ENCODE results near the gene PPP6R1. TPM values are rescaled to one million over a fixed set of nuclear protein-coding genes. Genes with fewer than 3 reads are reported as not detected.

Gene PPP6R1
- total and polyA plus RNA-seq, 2 of the 13 experiments (the other 11 are each of a cell fraction or from before 2014, with no cell fraction given) = 25.8 to 54.0 TPM

DNA sequence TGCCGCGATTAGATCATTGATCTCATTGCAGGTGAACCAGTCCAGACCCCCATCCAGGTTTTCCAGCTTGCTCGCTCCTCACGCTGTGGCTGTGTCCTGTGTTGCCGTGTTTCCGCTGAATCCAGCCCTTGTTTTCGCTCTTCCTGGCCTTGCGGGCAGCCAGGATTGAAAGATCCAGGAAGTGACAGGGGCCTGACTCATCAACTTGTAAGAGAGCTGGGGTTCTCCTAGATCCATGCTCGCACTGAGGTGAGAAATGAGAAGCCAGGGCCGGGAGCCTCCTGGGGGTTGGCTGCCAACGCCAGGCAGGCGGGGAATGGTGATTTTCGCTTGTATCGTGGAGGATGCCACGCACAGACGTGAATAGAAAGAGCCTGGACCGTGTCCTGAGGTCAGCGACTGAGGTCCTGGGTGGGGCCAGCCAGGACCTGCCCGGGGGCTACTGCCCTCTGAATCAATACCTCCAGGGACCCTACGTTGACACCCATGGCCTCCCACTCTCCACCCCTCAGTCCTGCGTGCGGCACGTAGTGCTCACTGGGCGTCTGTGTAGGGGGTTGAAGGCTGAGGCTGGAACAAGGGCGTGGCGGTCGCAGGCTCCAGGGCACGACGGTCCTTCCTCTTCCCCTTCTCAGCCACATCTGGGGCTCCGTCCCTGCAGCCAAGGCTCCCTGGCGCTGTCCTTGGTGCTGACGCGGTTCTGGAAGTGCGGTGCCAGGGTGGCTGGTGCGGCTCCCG is 42.2 kb downstream of the PPP6R1 start (continued):
- TF ChIP-seq, protein P1, sequence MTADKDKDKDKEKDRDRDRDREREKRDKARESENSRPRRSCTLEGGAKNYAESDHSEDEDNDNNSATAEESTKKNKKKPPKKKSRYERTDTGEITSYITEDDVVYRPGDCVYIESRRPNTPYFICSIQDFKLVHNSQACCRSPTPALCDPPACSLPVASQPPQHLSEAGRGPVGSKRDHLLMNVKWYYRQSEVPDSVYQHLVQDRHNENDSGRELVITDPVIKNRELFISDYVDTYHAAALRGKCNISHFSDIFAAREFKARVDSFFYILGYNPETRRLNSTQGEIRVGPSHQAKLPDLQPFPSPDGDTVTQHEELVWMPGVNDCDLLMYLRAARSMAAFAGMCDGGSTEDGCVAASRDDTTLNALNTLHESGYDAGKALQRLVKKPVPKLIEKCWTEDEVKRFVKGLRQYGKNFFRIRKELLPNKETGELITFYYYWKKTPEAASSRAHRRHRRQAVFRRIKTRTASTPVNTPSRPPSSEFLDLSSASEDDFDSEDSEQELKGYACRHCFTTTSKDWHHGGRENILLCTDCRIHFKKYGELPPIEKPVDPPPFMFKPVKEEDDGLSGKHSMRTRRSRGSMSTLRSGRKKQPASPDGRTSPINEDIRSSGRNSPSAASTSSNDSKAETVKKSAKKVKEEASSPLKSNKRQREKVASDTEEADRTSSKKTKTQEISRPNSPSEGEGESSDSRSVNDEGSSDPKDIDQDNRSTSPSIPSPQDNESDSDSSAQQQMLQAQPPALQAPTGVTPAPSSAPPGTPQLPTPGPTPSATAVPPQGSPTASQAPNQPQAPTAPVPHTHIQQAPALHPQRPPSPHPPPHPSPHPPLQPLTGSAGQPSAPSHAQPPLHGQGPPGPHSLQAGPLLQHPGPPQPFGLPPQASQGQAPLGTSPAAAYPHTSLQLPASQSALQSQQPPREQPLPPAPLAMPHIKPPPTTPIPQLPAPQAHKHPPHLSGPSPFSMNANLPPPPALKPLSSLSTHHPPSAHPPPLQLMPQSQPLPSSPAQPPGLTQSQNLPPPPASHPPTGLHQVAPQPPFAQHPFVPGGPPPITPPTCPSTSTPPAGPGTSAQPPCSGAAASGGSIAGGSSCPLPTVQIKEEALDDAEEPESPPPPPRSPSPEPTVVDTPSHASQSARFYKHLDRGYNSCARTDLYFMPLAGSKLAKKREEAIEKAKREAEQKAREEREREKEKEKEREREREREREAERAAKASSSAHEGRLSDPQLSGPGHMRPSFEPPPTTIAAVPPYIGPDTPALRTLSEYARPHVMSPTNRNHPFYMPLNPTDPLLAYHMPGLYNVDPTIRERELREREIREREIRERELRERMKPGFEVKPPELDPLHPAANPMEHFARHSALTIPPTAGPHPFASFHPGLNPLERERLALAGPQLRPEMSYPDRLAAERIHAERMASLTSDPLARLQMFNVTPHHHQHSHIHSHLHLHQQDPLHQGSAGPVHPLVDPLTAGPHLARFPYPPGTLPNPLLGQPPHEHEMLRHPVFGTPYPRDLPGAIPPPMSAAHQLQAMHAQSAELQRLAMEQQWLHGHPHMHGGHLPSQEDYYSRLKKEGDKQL (CRISPR knock-in tag; IDR thresholded peaks at IDR 0.05; ENCODE audit: low read depth) = peak; percentile 60; the same call in 1 of the 2 replicates
- TF ChIP-seq ZNF891 (CRISPR knock-in tag; IDR thresholded peaks at IDR 0.05) (peak; percentile 95), MYC (CRISPR knock-in tag; IDR thresholded peaks at IDR 0.05; ENCODE audit: borderline replicate concordance) (peak; percentile 46; the same call in 1 of the 2 replicates), ZFY (CRISPR knock-in tag; IDR thresholded peaks at IDR 0.05) (peak; percentile 35; the same call in 1 of the 2 replicates), HNRNPL (IDR thresholded peaks at IDR 0.05; ENCODE audit: low read depth, low read length) (peak; percentile 65; the same call in 1 of the 2 replicates), SMAD9 (CRISPR knock-in tag; IDR thresholded peaks at IDR 0.05) (peak; percentile 94; the same call in 1 of the 2 replicates), ZNF709 (CRISPR knock-in tag; IDR thresholded peaks at IDR 0.05) (peak; percentile 100), ZNF253 (CRISPR knock-in tag; IDR thresholded peaks at IDR 0.05; ENCODE audit: borderline replicate concordance) (peak; percentile 77; the same call in 1 of the 2 replicates), NFRKB (IDR thresholded peaks at IDR 0.05) (no peak), SP1 (IDR thresholded peaks at IDR 0.05) (no peak), SP1 (CRISPR knock-in tag; IDR thresholded peaks at IDR 0.05) (peak; percentile 81), ZSCAN30 (CRISPR knock-in tag; IDR thresholded peaks at IDR 0.05) (peak; percentile 98), JUN (CRISPR knock-in tag; IDR thresholded peaks at IDR 0.05) (peak; percentile 69)
- TF ChIP-seq, protein P2, sequence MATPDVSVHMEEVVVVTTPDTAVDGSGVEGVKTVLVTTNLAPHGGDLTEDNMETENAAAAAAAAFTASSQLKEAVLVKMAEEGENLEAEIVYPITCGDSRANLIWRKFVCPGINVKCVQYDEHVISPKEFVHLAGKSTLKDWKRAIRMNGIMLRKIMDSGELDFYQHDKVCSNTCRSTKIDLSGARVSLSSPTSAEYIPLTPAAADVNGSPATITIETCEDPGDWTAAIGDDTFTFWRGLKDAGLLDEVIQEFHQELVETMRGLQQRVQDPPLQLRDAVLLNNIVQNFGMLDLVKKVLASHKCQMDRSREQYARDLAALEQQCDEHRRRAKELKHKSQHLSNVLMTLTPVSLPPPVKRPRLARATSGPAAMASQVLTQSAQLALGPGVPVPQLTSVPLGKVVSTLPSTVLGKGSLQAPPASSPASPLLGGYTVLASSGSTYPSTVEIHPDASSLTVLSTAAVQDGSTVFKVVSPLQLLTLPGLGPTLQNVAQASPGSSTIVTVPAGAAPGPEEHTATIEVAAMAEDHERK (CRISPR knock-in tag; IDR thresholded peaks at IDR 0.05; ENCODE audit: low read depth) = no peak
- TF ChIP-seq, protein P3, sequence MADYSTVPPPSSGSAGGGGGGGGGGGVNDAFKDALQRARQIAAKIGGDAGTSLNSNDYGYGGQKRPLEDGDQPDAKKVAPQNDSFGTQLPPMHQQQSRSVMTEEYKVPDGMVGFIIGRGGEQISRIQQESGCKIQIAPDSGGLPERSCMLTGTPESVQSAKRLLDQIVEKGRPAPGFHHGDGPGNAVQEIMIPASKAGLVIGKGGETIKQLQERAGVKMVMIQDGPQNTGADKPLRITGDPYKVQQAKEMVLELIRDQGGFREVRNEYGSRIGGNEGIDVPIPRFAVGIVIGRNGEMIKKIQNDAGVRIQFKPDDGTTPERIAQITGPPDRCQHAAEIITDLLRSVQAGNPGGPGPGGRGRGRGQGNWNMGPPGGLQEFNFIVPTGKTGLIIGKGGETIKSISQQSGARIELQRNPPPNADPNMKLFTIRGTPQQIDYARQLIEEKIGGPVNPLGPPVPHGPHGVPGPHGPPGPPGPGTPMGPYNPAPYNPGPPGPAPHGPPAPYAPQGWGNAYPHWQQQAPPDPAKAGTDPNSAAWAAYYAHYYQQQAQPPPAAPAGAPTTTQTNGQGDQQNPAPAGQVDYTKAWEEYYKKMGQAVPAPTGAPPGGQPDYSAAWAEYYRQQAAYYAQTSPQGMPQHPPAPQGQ (CRISPR knock-in tag; IDR thresholded peaks at IDR 0.05; ENCODE audit: borderline replicate concordance) = peak; percentile 95; the same call in 1 of the 2 replicates
- TF ChIP-seq, protein P4, sequence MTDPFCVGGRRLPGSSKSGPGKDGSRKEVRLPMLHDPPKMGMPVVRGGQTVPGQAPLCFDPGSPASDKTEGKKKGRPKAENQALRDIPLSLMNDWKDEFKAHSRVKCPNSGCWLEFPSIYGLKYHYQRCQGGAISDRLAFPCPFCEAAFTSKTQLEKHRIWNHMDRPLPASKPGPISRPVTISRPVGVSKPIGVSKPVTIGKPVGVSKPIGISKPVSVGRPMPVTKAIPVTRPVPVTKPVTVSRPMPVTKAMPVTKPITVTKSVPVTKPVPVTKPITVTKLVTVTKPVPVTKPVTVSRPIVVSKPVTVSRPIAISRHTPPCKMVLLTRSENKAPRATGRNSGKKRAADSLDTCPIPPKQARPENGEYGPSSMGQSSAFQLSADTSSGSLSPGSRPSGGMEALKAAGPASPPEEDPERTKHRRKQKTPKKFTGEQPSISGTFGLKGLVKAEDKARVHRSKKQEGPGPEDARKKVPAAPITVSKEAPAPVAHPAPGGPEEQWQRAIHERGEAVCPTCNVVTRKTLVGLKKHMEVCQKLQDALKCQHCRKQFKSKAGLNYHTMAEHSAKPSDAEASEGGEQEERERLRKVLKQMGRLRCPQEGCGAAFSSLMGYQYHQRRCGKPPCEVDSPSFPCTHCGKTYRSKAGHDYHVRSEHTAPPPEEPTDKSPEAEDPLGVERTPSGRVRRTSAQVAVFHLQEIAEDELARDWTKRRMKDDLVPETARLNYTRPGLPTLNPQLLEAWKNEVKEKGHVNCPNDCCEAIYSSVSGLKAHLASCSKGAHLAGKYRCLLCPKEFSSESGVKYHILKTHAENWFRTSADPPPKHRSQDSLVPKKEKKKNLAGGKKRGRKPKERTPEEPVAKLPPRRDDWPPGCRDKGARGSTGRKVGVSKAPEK (CRISPR knock-in tag; IDR thresholded peaks at IDR 0.05; ENCODE audit: borderline replicate concordance) = peak; percentile 82; the same call in 1 of the 2 replicates
